ENCODE results near the gene COG1.
A peak's percentile ranks its signal among the peaks of the same experiment; 100 is the strongest.

Gene COG1

DNA sequence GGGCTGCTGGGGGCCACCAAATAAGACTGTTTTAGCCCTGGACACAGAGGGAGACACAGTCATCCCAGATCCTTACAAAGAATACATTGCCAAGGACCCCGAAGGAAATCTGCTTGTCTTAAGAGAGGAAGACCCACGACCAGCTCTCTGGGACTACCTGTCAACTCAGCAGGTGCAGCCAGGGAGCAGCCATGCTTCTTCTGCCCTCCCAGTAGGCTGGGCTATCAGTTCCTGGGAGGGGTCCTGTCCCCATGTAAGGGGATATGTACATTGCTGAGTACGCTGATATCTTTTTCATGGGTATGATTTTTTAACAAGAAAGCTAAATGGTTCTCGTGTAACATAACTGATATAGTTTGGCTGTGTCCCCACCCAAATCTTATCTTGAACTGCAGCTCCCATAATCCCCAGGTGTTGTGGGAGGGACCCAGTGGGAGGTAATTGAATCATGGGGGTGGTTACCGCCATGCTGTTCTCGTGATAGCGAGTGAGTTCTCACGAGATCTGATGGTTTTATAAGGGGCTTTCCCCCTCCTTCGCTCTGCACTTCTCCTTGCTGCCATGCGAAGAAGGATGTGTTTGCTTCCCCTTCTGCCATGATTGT lies 16.8 kb upstream of the COG1 start:
- no peak overlapping the region for H3K27ac ChIP-seq
- no peak for TF ChIP-seq ZFX (IDR thresholded peaks at IDR 0.05; ENCODE audit: borderline replicate concordance)
- TF ChIP-seq, protein P1, sequence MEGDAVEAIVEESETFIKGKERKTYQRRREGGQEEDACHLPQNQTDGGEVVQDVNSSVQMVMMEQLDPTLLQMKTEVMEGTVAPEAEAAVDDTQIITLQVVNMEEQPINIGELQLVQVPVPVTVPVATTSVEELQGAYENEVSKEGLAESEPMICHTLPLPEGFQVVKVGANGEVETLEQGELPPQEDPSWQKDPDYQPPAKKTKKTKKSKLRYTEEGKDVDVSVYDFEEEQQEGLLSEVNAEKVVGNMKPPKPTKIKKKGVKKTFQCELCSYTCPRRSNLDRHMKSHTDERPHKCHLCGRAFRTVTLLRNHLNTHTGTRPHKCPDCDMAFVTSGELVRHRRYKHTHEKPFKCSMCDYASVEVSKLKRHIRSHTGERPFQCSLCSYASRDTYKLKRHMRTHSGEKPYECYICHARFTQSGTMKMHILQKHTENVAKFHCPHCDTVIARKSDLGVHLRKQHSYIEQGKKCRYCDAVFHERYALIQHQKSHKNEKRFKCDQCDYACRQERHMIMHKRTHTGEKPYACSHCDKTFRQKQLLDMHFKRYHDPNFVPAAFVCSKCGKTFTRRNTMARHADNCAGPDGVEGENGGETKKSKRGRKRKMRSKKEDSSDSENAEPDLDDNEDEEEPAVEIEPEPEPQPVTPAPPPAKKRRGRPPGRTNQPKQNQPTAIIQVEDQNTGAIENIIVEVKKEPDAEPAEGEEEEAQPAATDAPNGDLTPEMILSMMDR (IDR thresholded peaks at IDR 0.05): no peak

DNA sequence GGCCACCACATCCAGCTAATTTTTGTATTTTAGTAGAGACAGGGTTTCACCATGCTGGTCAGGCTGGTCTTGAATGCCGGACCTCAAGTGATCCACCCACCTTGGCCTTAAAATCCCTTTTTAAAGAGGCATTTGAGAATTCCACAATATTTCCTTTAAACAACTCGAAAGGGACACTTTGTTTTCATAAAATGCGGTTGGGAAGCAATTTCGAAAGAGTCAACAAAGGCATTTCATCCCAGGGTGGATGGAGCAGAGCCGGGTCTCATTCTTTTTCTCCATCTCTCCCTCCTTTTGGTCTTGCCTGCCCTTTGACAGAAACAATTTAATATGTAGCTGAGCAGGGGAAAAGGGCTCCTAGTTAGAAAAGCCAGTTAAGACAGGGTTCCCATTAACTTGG lies 13.5 kb upstream of the COG1 start:
- TF ChIP-seq, protein P1 (IDR thresholded peaks at IDR 0.05): no peak
- no peak for TF ChIP-seq ZFX (IDR thresholded peaks at IDR 0.05; ENCODE audit: borderline replicate concordance)
- no peak overlapping the region for H3K27ac ChIP-seq

DNA sequence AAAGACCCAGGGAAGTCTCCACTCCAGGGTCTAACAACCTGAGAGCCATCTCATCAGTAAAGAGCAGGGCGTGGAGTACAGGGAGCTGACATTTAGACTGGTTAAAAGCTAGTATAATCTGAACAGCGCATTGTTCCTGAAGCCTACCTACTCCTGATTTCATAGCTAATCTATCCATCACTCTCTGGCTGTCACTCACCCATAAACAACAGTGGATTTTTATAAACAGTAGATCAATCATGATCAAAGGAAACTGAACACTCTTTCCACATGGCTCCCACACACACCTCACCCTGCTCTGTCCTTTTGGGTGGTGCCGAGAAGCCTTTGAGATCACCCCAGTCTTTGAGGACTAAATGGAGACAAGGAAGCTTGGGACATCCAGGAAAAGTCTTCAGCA lies 13.0 kb upstream of the COG1 start:
- H3K27ac ChIP-seq: no peak overlapping the region
- TF ChIP-seq ZFX (IDR thresholded peaks at IDR 0.05; ENCODE audit: borderline replicate concordance): no peak

DNA sequence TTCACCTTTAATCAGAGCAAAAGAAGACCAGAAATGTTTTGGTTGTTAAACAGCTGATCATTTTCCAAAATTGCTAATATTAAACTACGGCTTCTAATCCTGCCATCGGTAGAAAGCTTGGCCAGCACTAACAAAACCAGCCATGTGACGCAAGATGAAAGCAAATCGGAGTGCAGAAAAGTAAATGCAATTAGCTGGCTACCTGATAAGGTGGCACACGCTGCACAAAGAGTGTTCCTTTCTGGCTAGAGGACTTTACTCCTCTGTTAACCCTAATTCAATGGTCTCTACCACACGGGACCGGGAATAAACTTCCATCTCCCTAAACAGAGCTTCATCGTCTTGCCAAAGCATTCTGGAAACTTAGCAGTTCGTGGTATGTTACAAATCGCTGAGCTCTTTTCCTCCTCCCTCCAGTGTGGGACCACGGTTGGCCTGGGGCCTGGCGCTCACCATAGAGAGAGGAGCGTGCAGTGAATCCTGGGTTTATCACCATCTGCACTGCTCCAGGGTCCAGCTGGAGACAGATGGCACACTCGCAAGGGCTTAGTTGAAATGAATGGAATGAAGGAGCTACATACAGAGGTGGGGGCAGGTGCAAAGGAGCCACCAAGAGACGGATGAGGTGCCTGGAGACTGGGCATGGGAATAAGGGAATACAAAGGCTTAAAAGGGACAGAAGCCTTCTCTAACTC lies 10.1 kb upstream of the COG1 start:
- no peak overlapping the region for H3K27ac ChIP-seq

DNA sequence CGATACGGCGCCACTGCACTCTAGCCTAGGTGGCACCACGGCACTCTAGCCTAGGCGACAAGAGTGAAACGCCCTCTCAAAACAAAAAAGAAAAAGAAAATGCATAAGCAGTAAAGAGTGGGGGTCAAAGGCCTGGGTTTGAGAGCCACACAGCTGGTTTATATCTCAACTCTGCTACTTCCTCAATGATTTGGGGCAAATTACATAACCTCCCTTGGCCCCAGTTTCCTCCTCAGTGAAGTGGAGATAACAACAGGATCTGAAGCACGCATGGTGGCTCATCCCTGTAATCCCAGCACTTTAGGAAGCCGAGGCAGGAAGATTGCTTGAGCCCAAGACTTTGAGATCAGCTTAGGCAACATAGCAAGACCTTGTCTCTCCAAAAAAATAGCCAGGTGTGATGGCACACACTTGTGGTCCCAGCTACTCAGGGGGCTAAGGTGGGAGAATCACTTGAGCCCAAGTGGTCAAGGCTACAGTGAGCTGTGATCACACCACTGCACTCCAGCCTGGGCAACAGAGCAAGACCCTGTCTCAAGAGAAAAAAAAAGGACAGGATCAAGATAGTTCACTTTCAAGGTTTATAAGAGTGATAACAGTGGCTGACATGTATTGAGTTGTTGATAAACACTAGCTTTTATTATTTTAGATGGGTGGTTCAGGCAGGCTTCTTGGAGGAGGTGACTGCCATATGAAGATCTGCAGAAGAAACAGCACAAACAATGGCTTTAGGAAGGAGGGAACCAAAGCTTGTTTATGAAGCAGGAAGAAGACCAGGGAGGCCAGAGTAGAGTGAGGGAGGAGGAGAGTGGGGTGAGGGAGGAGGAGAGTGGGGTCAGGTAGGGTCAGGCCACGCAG lies 8.5 kb upstream of the COG1 start:
- TF ChIP-seq, protein P1 (IDR thresholded peaks at IDR 0.05): no peak
- TF ChIP-seq ZFX (IDR thresholded peaks at IDR 0.05; ENCODE audit: borderline replicate concordance): no peak
- H3K27ac ChIP-seq: no peak overlapping the region

More for the DNA sequence above, 10.1 kb upstream of the COG1 start:
- no peak for TF ChIP-seq ZFX (IDR thresholded peaks at IDR 0.05; ENCODE audit: borderline replicate concordance)
- TF ChIP-seq, protein P1 (IDR thresholded peaks at IDR 0.05): no peak

DNA sequence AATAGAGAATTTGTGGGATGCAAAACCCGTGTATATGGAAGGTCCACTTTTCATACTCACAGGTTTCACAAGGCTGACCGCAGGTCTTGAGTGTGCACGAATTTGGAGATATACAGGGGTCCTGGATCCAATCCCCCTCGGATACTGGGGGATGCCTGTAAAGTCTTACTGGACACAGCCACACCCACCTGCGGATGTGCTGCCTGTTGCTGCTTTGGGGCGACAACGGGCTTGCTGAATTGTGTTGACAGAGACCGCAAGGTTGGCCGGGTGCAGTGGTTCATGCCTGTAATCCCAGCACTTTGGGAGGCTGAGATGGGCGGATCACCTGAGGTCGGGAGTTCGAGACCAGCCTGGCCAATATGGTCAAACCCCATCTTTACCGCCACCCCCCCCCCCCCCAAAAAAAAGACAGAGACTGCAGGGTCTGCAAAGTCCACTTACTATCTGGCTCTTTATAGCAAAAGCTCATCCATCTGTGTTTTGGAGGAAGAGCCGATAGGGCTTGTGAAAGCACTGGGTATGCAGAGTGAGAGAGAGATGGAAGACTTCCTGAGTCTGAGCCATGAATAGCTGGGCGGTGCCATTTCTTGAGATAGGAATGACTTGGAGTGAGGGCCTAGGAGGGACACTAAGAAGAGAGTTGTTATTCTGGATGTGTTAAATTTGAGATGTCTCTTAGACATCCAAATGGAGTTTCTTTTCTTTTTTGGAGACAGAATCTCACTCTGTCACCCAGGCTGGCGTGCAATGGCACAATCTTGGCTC lies 6.4 kb upstream of the COG1 start:
- peak overlapping the region; percentile 47 for H3K27ac ChIP-seq

More for the DNA sequence above, 6.4 kb upstream of the COG1 start:
- TF ChIP-seq, protein P1 (IDR thresholded peaks at IDR 0.05): no peak
- TF ChIP-seq ZFX (IDR thresholded peaks at IDR 0.05; ENCODE audit: borderline replicate concordance): no peak

All from 22Rv1 (cell line).